Osteoblast (primary cell): ENCODE results near the gene SYT15B. TPM values are rescaled to one million over a fixed set of nuclear protein-coding genes. Genes with fewer than 3 reads are reported as not detected.

Experiments
- total RNA-seq: library from RNA; depleted of rRNA; stranded (reverse); fragments of >200 nt; gene quantifications from 2 replicates; pipeline ENCODE4 v1.2.3, GENCODE V29; 2012

Gene SYT15B
- total RNA-seq, 1 donor: 0.36 TPM

Other genes with a start within 250 kb of the SYT15B start
- 6.2 and 8.3 TPM in 2 replicates for gene AGAP9, start 240.0 kb downstream of the SYT15B start, total RNA-seq
- not detected in 2 replicates for gene NPY4R2, start 155.1 kb upstream of the SYT15B start, total RNA-seq
- gene FAM25C, start 236.2 kb upstream of the SYT15B start, total RNA-seq: not detected in 2 replicates